Measurements from ENCODE around the gene PPFIA3.

- TF ChIP-seq CTCF (IDR thresholded peaks at IDR 0.05) = no peak
- TF ChIP-seq POLR2A (IDR thresholded peaks at IDR 0.05) = no peak
Observed at GRCh38 chr19:49167857-49168409, 48.6 kb downstream of the PPFIA3 start.

All from esophagus squamous epithelium (tissue), 4 donors.